GM19328 (cell line): ENCODE measurements around the gene AGAP2.
"Not testable (repeated sequence)": the region's sequence is repeated elsewhere in the genome, so short reads cannot be mapped to it uniquely, and the experiment has no call there.

ENCODE experiments used
- ATAC-seq: cut with Tn5 transposase; IDR thresholded peaks from one replicate; pipeline ENCODE4 v1.9.1; 2021; ENCODE audit warnings: mild to moderate bottlenecking, moderate library complexity; ENCODE audit not compliant: unreplicated experiment

AGAP2 gene

GRCh38 chr12:57707250-57707649 is 31.3 kb downstream of the AGAP2 start:
- no peak for ATAC-seq

- ATAC-seq, result no peak
These were observed 38.2 kb downstream of the AGAP2 start for GRCh38 chr12:57700317-57700716.

DNA sequence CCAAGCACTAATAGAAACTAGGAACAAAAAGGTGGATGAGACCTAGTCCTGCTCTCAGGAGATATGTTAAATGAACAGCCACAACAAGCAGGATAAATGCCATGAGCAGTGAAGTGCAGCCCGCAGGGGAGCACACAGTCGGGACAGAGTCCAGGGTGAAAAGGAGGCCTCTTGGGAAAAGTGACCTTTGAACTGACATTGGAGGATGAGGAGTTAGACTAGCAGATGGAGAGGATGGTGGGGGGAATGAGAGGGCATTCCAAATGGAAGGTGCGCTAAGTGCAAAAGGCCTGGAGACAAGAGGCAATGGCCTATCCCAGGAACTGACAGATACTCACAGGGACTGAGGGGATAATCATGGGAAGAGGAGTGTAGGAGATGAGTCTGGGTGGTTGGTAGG is 40.1 kb downstream of the AGAP2 start:
- ATAC-seq, result no peak

- no peak for ATAC-seq
These were observed 41.5 kb downstream of the AGAP2 start for GRCh38 chr12:57697076-57697475.

DNA sequence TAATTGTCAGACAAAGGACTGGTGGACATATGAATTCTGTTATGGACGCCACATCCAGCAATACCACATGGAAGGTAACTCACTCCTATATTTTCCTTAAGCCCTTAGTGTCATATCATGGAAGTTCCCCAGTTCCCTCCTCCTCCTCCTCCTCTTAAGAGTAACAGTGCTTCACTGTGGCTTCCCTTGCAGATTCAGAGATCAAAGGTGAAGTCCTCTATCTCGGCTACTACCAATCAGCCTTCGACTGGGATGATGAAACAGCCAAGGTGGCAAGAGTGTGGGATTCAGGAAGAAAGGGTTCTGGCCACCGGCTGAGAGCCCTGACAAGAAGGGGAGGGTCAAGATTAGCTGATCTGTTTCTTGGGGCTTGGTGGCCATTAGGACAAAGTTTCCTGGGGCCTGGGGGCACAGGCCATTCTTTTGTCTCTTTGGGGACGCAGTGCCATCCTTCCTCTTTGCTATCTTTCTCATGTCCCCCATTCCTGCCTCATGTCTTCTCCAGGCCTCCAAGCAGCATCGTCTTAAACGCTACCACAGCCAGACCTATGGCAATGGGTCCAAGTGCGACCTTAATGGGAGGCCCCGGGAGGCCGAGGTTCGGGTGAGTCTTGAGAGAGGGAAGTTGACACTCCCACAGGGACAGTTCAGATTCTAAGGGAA is 42.6 kb downstream of the AGAP2 start:
- no peak for ATAC-seq

GRCh38 chr12:57694459-57695019 is 44.0 kb downstream of the AGAP2 start:
- ATAC-seq, result no peak

- peak; percentile 96 for ATAC-seq
These were observed 44.7 kb downstream of the AGAP2 start, which contains the start of gene OS9 for GRCh38 chr12:57693659-57694458. Gene OS9, plus strand, starts transcription at chr12:57694132. Its CDS starts 30 bp downstream, at chr12:57694162.

DNA sequence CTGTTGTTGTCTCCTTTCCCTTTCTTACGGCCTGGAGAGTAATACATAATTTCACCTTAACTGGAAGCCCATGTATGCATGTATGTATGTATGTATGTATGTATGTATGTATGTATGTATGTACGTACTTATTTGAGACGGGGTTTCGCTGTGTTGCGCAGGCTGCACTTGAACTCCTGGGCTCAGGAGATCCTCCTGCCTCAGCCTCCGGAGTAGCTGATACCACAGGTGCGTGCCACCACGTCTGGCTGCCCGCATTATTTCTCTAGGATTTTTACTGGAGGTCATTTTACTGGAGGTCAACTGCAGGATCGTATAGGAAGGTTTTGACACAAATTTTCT is 45.3 kb downstream of the AGAP2 start:
- no peak for ATAC-seq

- ATAC-seq, result no peak
These were observed 46.0 kb downstream of the AGAP2 start for GRCh38 chr12:57692500-57692899.

DNA sequence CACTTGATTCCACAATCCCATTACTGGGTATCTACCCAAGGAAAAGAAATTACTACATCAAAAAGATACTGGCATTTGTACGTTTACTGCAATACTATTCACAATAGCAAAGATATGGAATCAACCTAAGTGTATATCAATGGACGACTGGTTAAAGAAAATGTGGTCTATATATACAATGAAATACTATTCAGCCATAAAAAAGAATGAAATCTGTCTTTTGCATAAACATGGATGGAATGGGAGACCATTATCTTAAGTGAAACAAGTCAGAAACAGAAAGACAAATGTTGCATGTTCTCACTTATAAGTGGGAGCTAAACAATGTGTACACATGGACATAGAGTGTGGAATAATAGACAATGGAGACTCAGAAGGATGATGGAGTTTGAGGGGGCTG is 49.6 kb downstream of the AGAP2 start:
- ATAC-seq, result no peak

DNA sequence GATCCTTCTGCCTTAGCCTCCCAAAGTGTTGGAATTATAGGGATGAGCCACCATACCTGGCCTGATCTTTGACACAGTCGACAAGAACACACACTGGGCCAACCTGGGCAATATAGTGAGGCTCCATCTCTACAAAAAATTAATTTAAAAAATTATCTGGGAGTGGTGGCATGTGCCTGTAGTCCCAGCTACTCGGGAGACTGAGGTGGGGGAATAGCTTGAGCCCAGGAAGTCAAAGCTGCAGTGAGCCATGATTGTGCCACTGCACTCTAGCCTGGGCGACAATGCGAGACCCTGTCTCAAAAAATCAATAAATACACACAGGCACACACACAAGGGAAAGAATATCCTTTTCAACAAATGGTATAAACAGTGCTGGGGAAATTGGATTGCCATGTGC is 50.7 kb downstream of the AGAP2 start:
- ATAC-seq, result no peak

- ATAC-seq, result no peak
These were observed 58.8 kb downstream of the AGAP2 start for GRCh38 chr12:57679697-57680096.

DNA sequence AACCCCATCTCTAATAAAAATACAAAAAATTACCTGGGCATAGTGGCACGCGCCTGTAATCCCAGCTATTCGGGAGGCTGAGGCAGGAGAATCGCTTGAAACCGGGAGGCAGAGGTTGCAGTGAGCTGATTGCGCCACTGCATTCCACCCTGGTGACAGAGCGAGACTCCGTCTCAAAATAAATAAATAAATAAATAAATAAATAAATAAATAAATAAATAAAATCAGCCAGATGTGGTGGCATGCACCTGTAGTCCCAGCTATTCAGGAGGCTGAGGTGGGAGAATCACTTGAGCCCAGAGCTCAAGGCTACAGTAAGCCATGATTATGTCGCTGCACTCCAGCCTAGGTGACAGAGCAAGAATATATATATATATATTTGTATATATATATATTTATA is 60.6 kb downstream of the AGAP2 start:
- not testable (repeated sequence) for ATAC-seq

DNA sequence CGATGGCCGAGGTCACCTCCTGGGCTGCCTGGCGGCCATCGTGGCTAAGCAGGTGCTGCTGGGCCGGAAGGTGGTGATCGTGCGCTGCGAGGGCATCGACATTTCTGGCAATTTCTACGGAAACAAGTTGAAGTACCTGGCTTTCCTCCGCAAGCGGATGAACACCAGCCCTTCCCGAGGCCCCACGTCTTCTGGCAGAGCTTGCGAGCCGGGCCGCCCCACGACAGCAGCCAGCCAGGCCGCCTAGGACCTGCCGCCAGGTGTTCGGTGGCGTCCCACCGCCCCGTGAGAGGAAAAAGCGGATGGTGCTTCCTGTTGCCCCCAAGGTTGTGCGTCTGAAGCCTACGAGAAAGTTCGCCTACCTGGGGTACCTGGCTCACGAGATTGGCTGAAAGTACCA is 63.9 kb downstream of the AGAP2 start:
- no peak for ATAC-seq
